GM21723 (cell line): ENCODE results near the gene RIC1.

ENCODE experiments used
- ATAC-seq: cut with Tn5 transposase; IDR thresholded peaks from one replicate; pipeline ENCODE4 v1.9.1; 2021; ENCODE audit warnings: mild to moderate bottlenecking, moderate library complexity; ENCODE audit not compliant: unreplicated experiment

RIC1 gene

GRCh38 chr9:5820425-5820824, 191.5 kb downstream of the RIC1 start:
- ATAC-seq: no peak

DNA sequence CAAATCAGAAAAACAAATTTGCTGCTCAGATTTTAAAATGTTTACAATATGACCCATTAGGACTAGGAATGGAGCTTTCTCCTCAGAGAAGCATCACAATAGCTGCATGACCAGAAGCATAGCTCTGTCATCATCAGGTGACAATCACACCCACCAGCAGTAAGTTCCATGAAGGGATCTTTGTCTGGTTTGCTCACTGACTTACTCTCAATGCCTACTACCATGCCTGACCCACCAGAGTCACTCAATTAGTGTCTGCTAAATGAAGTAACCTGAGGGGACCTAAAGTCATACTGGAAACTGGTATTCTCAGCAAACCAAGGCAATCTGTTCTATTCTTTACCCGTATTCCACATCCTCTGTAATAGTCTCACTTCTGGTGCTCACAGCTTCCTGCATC, 196.3 kb downstream of the RIC1 start:
- ATAC-seq: no peak
